HG02981 (cell line): ENCODE data around the gene STIM1.

ENCODE experiments used
- ATAC-seq: cut with Tn5 transposase; IDR thresholded peaks from one replicate; pipeline ENCODE4 v1.9.1; 2021; ENCODE audit warnings: mild to moderate bottlenecking, moderate library complexity; ENCODE audit not compliant: unreplicated experiment

Gene STIM1

DNA sequence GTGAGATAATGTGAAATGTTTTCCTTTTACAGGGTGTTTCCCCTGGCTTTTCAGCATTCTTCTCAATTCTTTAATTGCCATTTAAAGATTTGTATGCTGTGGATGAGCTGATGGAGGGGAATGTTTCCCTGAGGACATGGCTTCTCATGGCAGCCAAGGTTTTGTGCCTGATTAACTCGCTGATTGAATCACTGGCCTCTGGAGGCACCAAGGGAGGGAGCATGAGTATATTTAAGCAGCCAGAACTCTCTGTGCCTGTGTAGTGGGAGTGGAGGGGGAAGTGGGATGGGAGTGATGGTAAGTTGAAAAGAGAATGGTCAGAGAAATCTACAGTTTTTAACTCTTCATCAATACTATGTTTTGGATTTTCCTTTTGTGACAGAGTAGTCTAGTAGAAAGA is 88.7 kb downstream of the STIM1 start:
- no peak for ATAC-seq

GRCh38 chr11:3946455-3947017 is 91.1 kb downstream of the STIM1 start:
- ATAC-seq = no peak

- ATAC-seq = peak; percentile 67
Observed at GRCh38 chr11:3947061-3947460, 91.6 kb downstream of the STIM1 start.

DNA sequence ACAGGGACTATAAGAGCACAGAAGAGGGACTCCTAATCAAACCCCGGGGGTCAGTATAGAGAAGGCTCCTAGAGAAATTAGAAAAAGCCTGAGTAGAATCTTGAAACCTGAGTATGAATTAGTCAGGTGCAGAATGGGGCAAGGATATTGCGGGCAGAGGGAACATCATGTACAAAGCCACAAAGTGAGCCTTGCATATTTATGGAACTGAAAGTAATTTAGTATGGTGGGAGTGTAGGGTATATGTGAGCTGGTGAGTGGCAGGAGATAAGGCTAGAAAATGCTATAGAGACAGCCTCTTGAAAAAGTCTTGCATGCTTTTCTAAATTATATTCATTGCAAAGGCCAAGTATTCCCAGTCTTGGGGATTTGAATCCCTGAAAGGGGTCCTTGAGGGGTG is 93.7 kb downstream of the STIM1 start:
- peak; percentile 70 for ATAC-seq

DNA sequence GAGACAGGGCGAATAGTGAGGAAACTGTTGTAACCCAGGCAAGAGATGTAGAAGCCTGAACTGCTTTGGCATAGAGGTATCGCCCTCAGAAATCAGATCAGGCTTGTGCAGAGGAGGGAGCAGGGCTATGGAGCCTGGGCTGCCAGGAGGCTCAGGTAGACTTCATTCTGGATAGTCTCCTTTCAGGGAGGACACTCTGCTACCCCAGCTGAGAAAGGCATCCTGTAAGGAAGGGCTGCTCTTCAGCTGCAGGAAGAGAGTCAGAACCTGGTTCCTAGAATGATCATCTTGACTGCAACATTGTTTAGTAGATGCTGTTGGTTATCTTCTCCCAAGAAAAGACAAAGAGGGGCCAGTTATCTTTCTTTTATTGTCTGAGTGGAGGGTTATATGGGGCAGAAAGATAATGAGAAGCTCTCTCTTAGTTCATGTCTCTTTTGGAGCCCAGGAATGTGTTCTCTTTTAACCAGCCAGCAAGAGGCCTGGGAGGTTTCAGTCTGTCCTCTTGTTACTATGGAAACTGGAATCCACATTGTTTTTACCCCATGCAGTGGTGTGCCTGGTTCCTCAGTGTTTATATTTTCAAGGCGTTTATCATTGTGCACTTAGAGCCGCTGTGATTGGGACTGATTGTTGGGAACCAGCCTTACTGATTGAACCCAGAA is 95.7 kb downstream of the STIM1 start:
- ATAC-seq = no peak

GRCh38 chr11:3952715-3953114 is 97.3 kb downstream of the STIM1 start:
- no peak for ATAC-seq

- no peak for ATAC-seq
Observed at GRCh38 chr11:3953327-3953726, 97.9 kb downstream of the STIM1 start.

DNA sequence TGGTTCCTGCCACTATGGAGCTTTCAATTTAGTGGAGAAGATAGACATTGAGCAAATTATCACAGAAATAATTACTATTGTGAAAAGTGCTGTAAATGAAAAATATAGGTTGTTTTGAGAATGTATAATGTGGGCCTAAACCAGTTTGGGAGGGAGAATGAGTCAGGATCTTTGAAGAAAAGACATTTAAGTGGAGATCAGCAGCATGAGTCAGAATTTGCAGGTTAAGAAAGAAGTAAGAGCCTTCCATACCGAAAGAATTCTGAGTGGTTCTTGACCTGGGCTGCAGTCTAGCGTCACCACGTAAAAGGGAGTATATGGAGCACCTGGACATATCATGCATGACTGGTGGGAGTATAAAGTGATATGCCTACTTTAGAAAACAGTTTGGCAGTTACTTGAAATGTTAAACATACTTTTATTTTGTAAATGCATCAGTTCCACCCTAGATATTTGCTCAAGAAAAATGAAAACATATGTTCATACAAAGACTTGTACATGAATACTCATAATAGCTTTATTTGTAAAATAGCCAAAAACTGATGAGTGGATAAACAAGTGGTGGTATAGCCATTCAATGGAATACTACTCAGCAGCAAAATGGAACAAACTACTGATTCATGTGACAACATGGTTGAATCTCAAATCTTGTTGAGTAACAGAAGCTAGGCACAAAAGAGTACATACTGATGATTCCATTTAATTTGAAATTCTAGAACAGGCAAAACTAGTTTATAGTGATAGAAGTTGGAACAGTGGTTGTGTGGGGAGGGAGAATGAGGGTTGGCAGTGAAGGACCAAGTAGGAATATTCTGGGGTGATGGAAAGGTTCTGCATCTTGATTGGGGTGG is 99.2 kb downstream of the STIM1 start:
- ATAC-seq = no peak

DNA sequence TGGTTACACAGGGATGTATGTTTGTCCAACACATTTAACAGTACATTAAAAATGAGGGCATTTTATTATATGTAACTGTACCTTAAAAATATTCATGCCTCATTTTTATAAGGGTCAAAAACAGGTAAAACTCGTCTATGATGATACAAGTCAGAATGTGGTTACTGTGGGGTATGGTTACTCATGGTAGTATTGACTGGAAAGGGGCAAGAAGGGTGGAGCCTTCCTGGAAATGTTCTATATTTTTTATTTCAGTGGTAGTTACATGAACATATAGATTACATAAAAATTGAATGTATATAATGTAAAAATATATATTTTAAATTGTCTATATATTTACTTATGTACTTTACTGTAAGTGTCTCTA is 99.8 kb downstream of the STIM1 start:
- no peak for ATAC-seq

DNA sequence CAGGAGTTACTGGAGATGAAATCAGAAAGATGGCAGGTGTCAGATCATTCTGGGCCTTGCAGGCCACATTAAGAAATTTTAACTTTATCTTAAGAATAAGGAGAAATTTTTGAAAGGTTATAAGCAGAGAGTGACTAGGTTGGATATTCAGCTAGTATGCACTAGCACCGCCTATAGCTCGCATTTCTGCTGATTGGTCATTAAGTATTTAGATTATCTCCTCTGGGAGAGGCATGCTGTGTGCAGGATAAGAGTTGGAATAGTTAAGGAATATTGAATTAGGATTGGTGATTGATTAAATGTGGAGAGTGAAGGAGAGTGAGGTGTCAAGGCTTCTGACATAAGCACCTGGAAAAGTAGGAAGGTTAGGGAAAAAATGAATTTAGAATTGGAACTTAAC is 100.6 kb downstream of the STIM1 start:
- no peak for ATAC-seq

DNA sequence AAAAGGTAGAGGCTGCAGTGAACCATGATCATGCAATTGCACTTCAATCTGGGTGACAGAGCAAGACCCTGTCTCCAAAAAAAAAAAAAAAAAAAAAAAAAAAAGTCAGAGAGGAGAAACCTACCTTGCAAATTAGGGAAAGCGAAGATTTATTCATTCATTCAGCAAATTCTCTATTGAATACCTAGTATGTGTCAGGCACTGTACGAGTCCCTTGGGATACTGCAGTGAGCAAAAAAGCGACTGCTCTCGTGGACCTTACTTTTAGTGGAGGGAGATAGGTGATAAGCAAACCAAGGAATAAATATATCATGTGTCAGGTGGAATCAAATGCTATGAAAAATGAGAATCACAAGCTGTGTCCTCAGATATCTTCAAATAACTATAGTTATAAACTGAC is 101.3 kb downstream of the STIM1 start:
- no peak for ATAC-seq

GRCh38 chr11:3957437-3957836 is 102.0 kb downstream of the STIM1 start:
- no peak for ATAC-seq

DNA sequence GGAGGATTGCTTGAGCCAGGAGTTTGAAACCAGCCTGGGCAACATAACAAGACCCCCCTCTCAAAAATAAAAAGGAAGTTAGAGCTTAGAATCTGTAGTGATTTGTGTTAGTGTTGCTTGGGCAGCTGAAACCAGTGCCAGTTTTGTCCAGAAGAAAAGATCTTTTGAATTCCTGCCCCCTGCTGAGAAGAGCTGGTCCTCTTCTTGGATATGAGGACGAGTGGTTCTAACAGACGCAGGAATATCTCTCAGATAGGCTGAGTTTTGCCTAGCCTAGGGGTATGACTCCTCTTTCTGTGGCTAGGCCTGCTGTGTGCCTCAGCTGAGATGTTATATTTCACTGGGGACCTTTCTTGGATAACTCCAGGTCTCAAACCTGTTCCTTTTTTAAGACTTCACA is 102.8 kb downstream of the STIM1 start:
- no peak for ATAC-seq

- peak; percentile 84 for ATAC-seq
Observed at GRCh38 chr11:3959015-3959902, 103.8 kb downstream of the STIM1 start.

GRCh38 chr11:3959903-3960265 is 104.4 kb downstream of the STIM1 start:
- no peak for ATAC-seq

- no peak for ATAC-seq
Observed at GRCh38 chr11:3962406-3962840, 107.0 kb downstream of the STIM1 start.

DNA sequence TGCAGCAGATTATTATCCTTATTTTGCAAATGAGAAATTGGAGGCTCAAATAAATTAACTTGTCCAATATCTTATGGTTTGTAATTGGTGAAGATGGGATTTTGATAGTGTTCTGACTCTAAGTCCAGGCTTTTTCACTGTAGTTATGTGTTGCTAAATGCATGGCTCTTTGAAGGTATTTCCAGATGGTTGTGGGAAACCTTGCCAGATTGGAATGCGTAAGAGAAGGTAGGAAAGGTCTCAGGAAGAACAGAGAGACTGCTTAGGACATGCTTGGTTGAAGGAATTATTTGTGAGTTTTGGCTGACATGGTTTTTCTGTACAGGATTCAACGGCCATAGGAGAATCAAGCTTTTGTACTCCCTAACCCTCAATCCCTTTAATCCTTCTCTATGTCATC is 108.6 kb downstream of the STIM1 start:
- ATAC-seq = no peak

DNA sequence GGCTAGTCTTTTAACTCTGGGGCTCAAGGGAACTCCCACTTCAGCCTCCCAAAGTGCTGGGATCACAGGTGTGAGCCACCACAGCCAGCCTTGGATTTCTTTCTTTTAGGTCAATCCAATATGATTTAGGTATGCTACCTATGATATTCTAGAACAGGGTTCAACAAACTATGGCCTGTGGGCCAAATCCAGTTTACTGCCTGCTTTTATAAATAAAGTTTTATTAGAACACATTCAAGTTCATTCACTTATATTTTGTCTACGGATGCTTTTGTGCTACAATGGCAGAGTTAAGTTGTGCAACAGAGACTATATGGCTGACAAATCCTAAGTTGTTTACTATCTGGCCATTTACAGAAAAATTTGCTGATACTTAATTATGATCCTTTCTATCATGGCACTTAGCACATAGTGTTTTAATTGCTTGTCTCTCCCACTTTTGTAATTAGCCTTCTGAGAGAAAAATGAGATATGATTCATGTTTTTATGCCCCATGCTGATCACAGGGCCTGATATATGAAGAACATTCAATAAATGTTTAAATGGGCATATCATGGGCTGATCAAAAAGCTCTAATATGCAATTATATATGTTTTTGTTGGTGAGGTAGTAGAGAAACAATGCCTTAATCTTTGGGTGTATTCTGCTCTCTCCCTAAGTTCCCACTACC is 109.6 kb downstream of the STIM1 start:
- ATAC-seq = no peak

GRCh38 chr11:3967695-3968094 is 112.2 kb downstream of the STIM1 start:
- no peak for ATAC-seq

DNA sequence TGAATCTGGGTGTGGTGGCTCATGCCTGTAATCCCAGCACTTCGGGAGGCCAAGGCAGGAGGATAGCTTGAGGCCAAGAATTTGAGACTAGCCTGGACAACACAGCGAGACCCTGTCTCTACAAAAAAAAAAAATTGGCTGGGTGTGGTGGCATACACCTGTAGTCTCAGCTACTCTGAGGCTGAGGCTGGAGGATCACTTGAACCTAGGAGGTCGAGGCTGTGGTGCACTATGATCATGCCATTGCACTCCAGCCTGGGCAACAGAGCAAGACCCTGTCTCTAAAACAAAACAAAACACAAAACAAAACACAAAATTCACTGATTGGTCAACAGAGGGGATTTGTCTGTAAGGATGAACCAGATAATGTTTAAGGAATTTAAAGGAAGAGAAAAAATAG is 113.7 kb downstream of the STIM1 start:
- no peak for ATAC-seq

- ATAC-seq = no peak
Observed at GRCh38 chr11:3969613-3970012, 114.1 kb downstream of the STIM1 start.
